Endothelial cell of umbilical vein (primary cell): ENCODE results near the gene TMEM169. TPM values are rescaled to one million over a fixed set of nuclear protein-coding genes. Genes with fewer than 3 reads are reported as not detected.

Source experiments
- BruUV-seq: library from RNA; stranded (reverse); fragments of 400-500 nt; replicated peaks from 2 replicates; lab custom pipeline; 2021; lab: Mats Ljungman, UMichigan
- CTCF ChIA-PET: fragments of 300-600, 350-600 bp; sonication (Branson Sonifier 250); formaldehyde crosslinking; loops from one replicate; lab custom pipeline; 2021; ENCODE audit warnings: antibody characterized with exemption, inconsistent platforms; lab: Charles Lee
- POLR2A ChIA-PET: fragments of 300-600, 350-600 bp; sonication (Branson Sonifier 250); formaldehyde crosslinking; loops from one replicate; lab custom pipeline; 2021; ENCODE audit warnings: antibody characterized with exemption, inconsistent platforms; lab: Charles Lee
- DNase-seq: peaks from one replicate; pipeline ENCODE4 v3.0.0-alpha.2; 2011; ENCODE audit warnings: low read depth, low spot score
- FAIRE-seq: peaks from 2 replicates; lab custom pipeline; 2011; peaks lifted over from hg19 to GRCh38; lab: Jason Lieb, UNC
- H2AFZ ChIP-seq: 2 replicates; pipeline ENCODE4 v1.6.0; 2012; ENCODE audit warnings: low read depth, low read length, control low read depth, inconsistent platforms
- H3K27ac ChIP-seq: 2 replicates; pipeline ENCODE4 v1.5.1; 2011; ENCODE audit warnings: low read depth, mild to moderate bottlenecking, control low read depth, low read length, moderate library complexity; ENCODE audit not compliant: insufficient read depth
- H3K27me3 ChIP-seq, 2 experiments: 2 replicates each; pipeline versions ENCODE4 v1.6.0 to v1.6.1; 2011; ENCODE audit warnings: low read length in 2 of 2, mixed read lengths in 1 of 2; ENCODE audit not compliant: control insufficient read depth in 2 of 2, insufficient read depth in 2 of 2
- H3K36me3 ChIP-seq, 2 experiments: 2 replicates in 1 of 2; 3 replicates in 1 of 2; pipeline ENCODE4 v1.5.1; 2011; ENCODE audit warnings: low read length in 2 of 2, mild to moderate bottlenecking in 1 of 2, moderate library complexity in 1 of 2; ENCODE audit not compliant: control insufficient read depth in 2 of 2, insufficient read depth in 2 of 2; ENCODE audit errors: extremely low read depth in 1 of 2
- H3K4me1 ChIP-seq: 3 replicates; pipeline ENCODE4 v1.5.1; 2011; ENCODE audit warnings: mild to moderate bottlenecking, low read length; ENCODE audit not compliant: control insufficient read depth, insufficient read depth; ENCODE audit errors: extremely low read depth
- H3K4me2 ChIP-seq: 2 replicates; pipeline ENCODE4 v1.6.1; 2011; ENCODE audit warnings: low read length, control low read depth, mixed read lengths; ENCODE audit not compliant: insufficient read depth
- H3K4me3 ChIP-seq, 3 experiments: fragments of 200-600 bp in 1 of 3; sonication (generic), shearing (Covaris generic) in 1 of 3; replicated peaks in 1 of 3; 2 replicates each; pipeline ENCODE4 v1.5.1; 2011 to 2016; ENCODE audit warnings: control low read depth in 3 of 3, low read length in 3 of 3, mild to moderate bottlenecking in 2 of 3, inconsistent platforms in 1 of 3, low read depth in 1 of 3, moderate library complexity in 1 of 3; ENCODE audit not compliant: insufficient read depth in 1 of 3
- H3K79me2 ChIP-seq: 2 replicates; pipeline ENCODE4 v1.6.0; 2012; ENCODE audit warnings: low read length, inconsistent platforms; ENCODE audit not compliant: control insufficient read depth, insufficient read depth
- H3K9ac ChIP-seq: replicated peaks from 2 replicates; pipeline ENCODE3; 2011; ENCODE audit warnings: low read length, control low read depth; ENCODE audit not compliant: insufficient read depth; ENCODE audit errors: extremely low read depth
- H3K9me1 ChIP-seq: replicated peaks from 3 replicates; pipeline ENCODE4 v1.6.0; 2011; ENCODE audit warnings: mild to moderate bottlenecking, low read length; ENCODE audit not compliant: control insufficient read depth, insufficient read depth; ENCODE audit errors: extremely low read depth
- H3K9me3 ChIP-seq: replicated peaks from 2 replicates; pipeline ENCODE4 v1.5.1; 2012; ENCODE audit warnings: low read length, inconsistent platforms; ENCODE audit not compliant: control insufficient read depth, insufficient read depth
- H4K20me1 ChIP-seq: replicated peaks from 2 replicates; pipeline ENCODE3; 2011; ENCODE audit warnings: mild to moderate bottlenecking, low read length; ENCODE audit not compliant: control insufficient read depth, insufficient read depth; ENCODE audit errors: extremely low read depth
- EZH2 ChIP-seq: IDR thresholded peaks from 2 replicates; pipeline ENCODE4 v1.6.1; 2012; ENCODE audit warnings: borderline replicate concordance, low read depth, mild to moderate bottlenecking, moderate library complexity, low read length, inconsistent platforms; ENCODE audit not compliant: severe bottlenecking
- FOS ChIP-seq: IDR thresholded peaks from 2 replicates; pipeline ENCODE4 v1.6.1; 2011; ENCODE audit warnings: mild to moderate bottlenecking, low read length, moderate library complexity, borderline replicate concordance; ENCODE audit not compliant: insufficient read depth
- GATA2 ChIP-seq: IDR thresholded peaks from 2 replicates; pipeline ENCODE4 v1.7.0; 2011; ENCODE audit warnings: low read depth, mild to moderate bottlenecking, moderate library complexity, mixed read lengths, low read length; ENCODE audit not compliant: insufficient read length, insufficient read depth
- JUN ChIP-seq: IDR thresholded peaks from 2 replicates; pipeline ENCODE4 v1.6.1; 2011; ENCODE audit warnings: borderline replicate concordance, low read depth; ENCODE audit not compliant: insufficient read length, insufficient read depth
- MAX ChIP-seq: IDR thresholded peaks from 2 replicates; pipeline ENCODE4 v1.6.1; 2011; ENCODE audit not compliant: insufficient read depth, insufficient read length
- MYC ChIP-seq: IDR thresholded peaks from one replicate; pipeline ENCODE4 v1.6.1; 2011; ENCODE audit warnings: mild to moderate bottlenecking, low read depth, low read length
- POLR2A ChIP-seq: IDR thresholded peaks from 2 replicates; pipeline ENCODE4 v1.6.1; 2012; ENCODE audit warnings: low read depth, mild to moderate bottlenecking, control low read depth, low read length
- POLR2AphosphoS5 ChIP-seq: IDR thresholded peaks from 2 replicates; pipeline ENCODE4 v1.6.1; 2012; ENCODE audit warnings: low read depth, mild to moderate bottlenecking, control low read depth, low read length, moderate library complexity; ENCODE audit not compliant: insufficient read depth
- dilution Hi-C: fragments of 300-500 bp; cut with MboI; formaldehyde crosslinking; loops from one replicate; pipeline ENCODE4 v1.15.0; 2019; ENCODE audit warnings: low sequenced_read_pairs; ENCODE audit not compliant: extremely low pct_ligation_motif_present
- intact Hi-C: fragments of 100-400 bp; cut with micrococcal nuclease; formaldehyde crosslinking; loops from one replicate; pipeline ENCODE4 v1.10.0; 2022
- polyA plus RNA-seq, 4 experiments: library from polyadenylated mRNA; depleted of rRNA in 3 of 4; stranded (reverse) in 3 of 4; unstranded in 1 of 4; fragments of >200 nt; gene quantifications; 2 replicates each; pipeline versions ENCODE4 v1.2.1 to v1.2.3, GENCODE V29; 2011 to 2012; ENCODE audit warnings: missing spikeins in 1 of 4
- total RNA-seq: library from RNA; stranded (reverse); gene quantifications from 2 replicates; pipeline ENCODE4 v1.2.3, GENCODE V29; 2021

TMEM169 gene
- total and polyA plus RNA-seq, 2 donors (not counting 3 experiments of a cell fraction or from before 2014, with no cell fraction given) = 0.20 TPM; not detected in 1

- Histone ChIP-seq H3K4me1 (peaks cover 7% of the 10 kb centered on the region), H3K79me2 (no peaks in the 10 kb centered on the region), H3K9me1 (no peaks in the 10 kb centered on the region), H3K27me3 (no peaks in the 10 kb centered on the region), H4K20me1 (no peaks in the 10 kb centered on the region), H3K36me3 (no peaks in the 10 kb centered on the region), H3K4me3 (no peak overlapping the region), H3K4me2 (no peak overlapping the region), H3K27ac (no peak overlapping the region), H2AFZ (no peak overlapping the region), H3K9ac (no peak overlapping the region), H3K9me3 (no peaks in the 10 kb centered on the region)
- FAIRE-seq = no peak
- dilution Hi-C loops = no loop called here
- no peak for DNase-seq
- CTCF ChIA-PET = no interaction called here
- BruUV-seq = no TSS peak
- POLR2A ChIA-PET = no interaction called here
- intact Hi-C loops = no loop called here
- TF ChIP-seq JUN (no peak), MAX (no peak), FOS (no peak)
Measured at GRCh38 chr2:216052420-216052819, 29.3 kb upstream of the TMEM169 start.

GRCh38 chr2:216055680-216056079 lies 26.0 kb upstream of the TMEM169 start:
- ChIA-PET CTCF (no interaction called here), POLR2A (no interaction called here)
- TF ChIP-seq MAX (no peak), FOS (no peak), POLR2AphosphoS5 (no peak), JUN (no peak), GATA2 (no peak), POLR2A (no peak), EZH2 (no peak), MYC (no peak)
- Histone ChIP-seq H3K9ac (no peak overlapping the region), H3K4me1 (peaks cover 7% of the 10 kb centered on the region), H3K4me2 (no peak overlapping the region), H3K27me3 (no peaks in the 10 kb centered on the region), H4K20me1 (no peaks in the 10 kb centered on the region), H3K4me3 (no peak overlapping the region), H3K9me3 (no peaks in the 10 kb centered on the region), H3K79me2 (no peaks in the 10 kb centered on the region), H3K27ac (no peak overlapping the region), H3K9me1 (no peaks in the 10 kb centered on the region), H2AFZ (no peak overlapping the region), H3K36me3 (no peaks in the 10 kb centered on the region)
- intact Hi-C loops (no loop called here), dilution Hi-C loops (no loop called here)
- no peak for DNase-seq
- FAIRE-seq = no peak
- BruUV-seq = no TSS peak
